Measurements from ENCODE around the gene PRKCE. TPM values are rescaled to one million over a fixed set of nuclear protein-coding genes. Genes with fewer than 3 reads are reported as not detected.

The PRKCE gene
- total RNA-seq, 1 donor from 2014 or later = 85.0 TPM

- no peaks in the 10 kb centered on the region for H3K27me3 ChIP-seq (ENCODE audit: low read depth)
- TF ChIP-seq CTCF (IDR thresholded peaks at IDR 0.05) = no peak
- H3K36me3 ChIP-seq = peaks cover 37% of the 10 kb centered on the region
- DNase-seq (no peak), ATAC-seq (no peak)
- intact Hi-C loops (cut with DNase I) = no loop called here
- no peaks in the 10 kb centered on the region for H3K9me3 ChIP-seq
- H3K4me1 ChIP-seq = peaks cover 14% of the 10 kb centered on the region
- H3K4me3 ChIP-seq = no peak overlapping the region
- peak overlapping the region; percentile 2 for H3K27ac ChIP-seq
These were observed 495.5 kb downstream of the PRKCE start for GRCh38 chr2:46146866-46147502.

- Histone ChIP-seq H3K27me3 (ENCODE audit: low read depth) (no peaks in the 10 kb centered on the region), H3K4me1 (peaks cover 14% of the 10 kb centered on the region), H3K27ac (no peak overlapping the region), H3K4me3 (no peak overlapping the region), H3K9me3 (no peaks in the 10 kb centered on the region), H3K36me3 (peaks cover 37% of the 10 kb centered on the region)
- intact Hi-C loops (cut with DNase I) = no loop called here
- no peak for TF ChIP-seq CTCF (IDR thresholded peaks at IDR 0.05)
- no peak for DNase-seq
- ATAC-seq = no peak
These were observed 496.3 kb downstream of the PRKCE start for GRCh38 chr2:46147626-46148368.

- no peaks in the 10 kb centered on the region for H3K9me3 ChIP-seq
- no peak for TF ChIP-seq CTCF (IDR thresholded peaks at IDR 0.05)
- intact Hi-C loops (cut with DNase I) = no loop called here
- H3K27ac ChIP-seq = no peak overlapping the region
- no peak for ATAC-seq
- DNase-seq = no peak
- H3K27me3 ChIP-seq (ENCODE audit: low read depth) = no peaks in the 10 kb centered on the region
- no peak overlapping the region for H3K4me3 ChIP-seq
- H3K4me1 ChIP-seq = peaks cover 19% of the 10 kb centered on the region
- peaks cover 37% of the 10 kb centered on the region for H3K36me3 ChIP-seq
These were observed 496.9 kb downstream of the PRKCE start for GRCh38 chr2:46148369-46148736.

GRCh38 chr2:46150445-46150955 lies 499.0 kb downstream of the PRKCE start:
- DNase-seq = no peak
- intact Hi-C loops (cut with DNase I) = no loop called here
- no peak for TF ChIP-seq CTCF (IDR thresholded peaks at IDR 0.05)
- Histone ChIP-seq H3K4me1 (peaks cover 21% of the 10 kb centered on the region), H3K27ac (no peak overlapping the region), H3K4me3 (no peak overlapping the region), H3K27me3 (ENCODE audit: low read depth) (no peaks in the 10 kb centered on the region), H3K36me3 (peaks cover 43% of the 10 kb centered on the region), H3K9me3 (no peaks in the 10 kb centered on the region)
- ATAC-seq = no peak

GRCh38 chr2:46151577-46151976 lies 500.1 kb downstream of the PRKCE start:
- H3K36me3 ChIP-seq = peaks cover 47% of the 10 kb centered on the region
- H3K27me3 ChIP-seq (ENCODE audit: low read depth) = no peaks in the 10 kb centered on the region
- no peak overlapping the region for H3K4me3 ChIP-seq
- no peaks in the 10 kb centered on the region for H3K9me3 ChIP-seq
- intact Hi-C loops (cut with DNase I) = no loop called here
- DNase-seq (no peak), ATAC-seq (no peak)
- peaks cover 21% of the 10 kb centered on the region for H3K4me1 ChIP-seq
- H3K27ac ChIP-seq = no peak overlapping the region
- no peak for TF ChIP-seq CTCF (IDR thresholded peaks at IDR 0.05)
